H1 (cell line): ENCODE measurements around the gene RIT2. TPM values are rescaled to one million over a fixed set of nuclear protein-coding genes. Genes with fewer than 3 reads are reported as not detected.
"Not testable (repeated sequence)": the region's sequence is repeated elsewhere in the genome, so short reads cannot be mapped to it uniquely, and the experiment has no call there.

Experiments
- CTCF ChIA-PET: fragments of 300-600 bp; sonication (Branson Sonifier 250); formaldehyde crosslinking; loops from one replicate; lab custom pipeline; 2021; ENCODE audit not compliant: partially characterized antibody; lab: Charles Lee
- POLR2A ChIA-PET: fragments of 300-600 bp; sonication (Branson Sonifier 250); formaldehyde crosslinking; loops from one replicate; lab custom pipeline; 2021; ENCODE audit warnings: inconsistent platforms; ENCODE audit not compliant: partially characterized antibody; lab: Charles Lee
- DNase-seq, 2 experiments: peaks; one replicate each; pipeline versions ENCODE4 v3.0.0 to v3.0.0-alpha.2; 2010 to 2022; ENCODE audit warnings: low spot score in 2 of 2, low read depth in 1 of 2, mixed read lengths in 1 of 2
- FAIRE-seq: peaks from 2 replicates; lab custom pipeline; 2011; peaks lifted over from hg19 to GRCh38; lab: Jason Lieb, UNC
- H2AFZ ChIP-seq: 2 replicates; pipeline ENCODE4 v1.8.1; 2012; ENCODE audit warnings: low read length, inconsistent platforms
- H2AK5ac ChIP-seq: 2 replicates; pipeline ENCODE4 v1.6.1; 2013; ENCODE audit warnings: low read depth, low read length
- H2BK120ac ChIP-seq: replicated peaks from 2 replicates; pipeline ENCODE3; 2013; ENCODE audit warnings: low read depth, low read length, inconsistent platforms
- H2BK12ac ChIP-seq: 2 replicates; pipeline ENCODE4 v1.6.1; 2013; ENCODE audit warnings: low read depth, low read length
- H2BK15ac ChIP-seq: 2 replicates; pipeline ENCODE4 v1.6.1; 2013; ENCODE audit warnings: low read length
- H2BK20ac ChIP-seq: 2 replicates; pipeline ENCODE4 v1.6.1; 2013; ENCODE audit warnings: low read length
- H2BK5ac ChIP-seq: 2 replicates; pipeline ENCODE4 v1.6.1; 2013; ENCODE audit warnings: low read depth, low read length
- H3K14ac ChIP-seq: 2 replicates; pipeline ENCODE4 v1.6.1; 2013; ENCODE audit warnings: inconsistent platforms; ENCODE audit not compliant: insufficient read length
- H3K18ac ChIP-seq: 2 replicates; pipeline ENCODE4 v1.6.1; 2013; ENCODE audit warnings: low read length; ENCODE audit errors: extremely low read depth
- H3K23ac ChIP-seq: 2 replicates; pipeline ENCODE4 v1.6.1; 2013; ENCODE audit warnings: inconsistent platforms; ENCODE audit not compliant: insufficient read length
- H3K23me2 ChIP-seq: 2 replicates; pipeline ENCODE4 v1.6.1; 2013; ENCODE audit warnings: low read depth, low read length
- H3K27ac ChIP-seq: 2 replicates; pipeline ENCODE4 v1.6.1; 2011; ENCODE audit warnings: low read depth, low read length, inconsistent platforms
- H3K27me3 ChIP-seq, 4 experiments: replicated peaks in 1 of 4; 1 replicate in 1 of 4; 2 replicates in 3 of 4; pipeline versions ENCODE4 v1.6.1 to v1.8.1; 2011 to 2013; ENCODE audit warnings: low read length in 3 of 4, mild to moderate bottlenecking in 3 of 4, inconsistent platforms in 2 of 4, mixed read lengths in 2 of 4, moderate library complexity in 1 of 4; ENCODE audit not compliant: control insufficient read depth in 3 of 4, insufficient read depth in 3 of 4; ENCODE audit errors: extremely low read depth in 1 of 4
- H3K36me3 ChIP-seq, 4 experiments: 2 replicates each; pipeline versions ENCODE4 v1.6.1 to v1.8.1; 2011 to 2013; ENCODE audit warnings: mild to moderate bottlenecking in 4 of 4, low read length in 3 of 4, moderate library complexity in 2 of 4, control low read depth in 1 of 4, inconsistent platforms in 1 of 4; ENCODE audit not compliant: insufficient read depth in 4 of 4, control insufficient read depth in 2 of 4
- H3K4ac ChIP-seq: replicated peaks from 2 replicates; pipeline ENCODE3; 2013; ENCODE audit warnings: low read length, low read depth, mixed read lengths, inconsistent platforms; ENCODE audit not compliant: insufficient read length
- H3K4me1 ChIP-seq, 4 experiments: replicated peaks in 1 of 4; 1 replicate in 1 of 4; 2 replicates in 3 of 4; pipeline versions ENCODE4 v1.6.1 to v1.8.1; 2011 to 2013; ENCODE audit warnings: low read length in 3 of 4, inconsistent platforms in 2 of 4, mixed read lengths in 1 of 4; ENCODE audit not compliant: insufficient read depth in 4 of 4, control insufficient read depth in 3 of 4
- H3K4me2 ChIP-seq, 2 experiments: 2 replicates each; pipeline versions ENCODE4 v1.6.1 to v1.8.1; 2011 to 2013; ENCODE audit warnings: low read depth in 2 of 2, low read length in 2 of 2, control low read depth in 1 of 2, inconsistent platforms in 1 of 2, mild to moderate bottlenecking in 1 of 2; ENCODE audit not compliant: insufficient read depth in 1 of 2
- H3K4me3 ChIP-seq, 4 experiments: fragments of 200-600, 300-600 bp in 1 of 4; sonication (generic), shearing (Covaris generic), sonication (Bioruptor Twin) in 1 of 4; 2 replicates each; pipeline versions ENCODE4 v1.5.1 to v1.8.1; 2011 to 2016; ENCODE audit warnings: low read length in 4 of 4, low read depth in 3 of 4, control low read depth in 2 of 4, inconsistent platforms in 2 of 4, mild to moderate bottlenecking in 2 of 4, mixed read lengths in 1 of 4, moderate library complexity in 1 of 4; ENCODE audit not compliant: insufficient read depth in 2 of 4; ENCODE audit errors: extremely low read depth in 1 of 4
- H3K56ac ChIP-seq: replicated peaks from 2 replicates; pipeline ENCODE3; 2013; ENCODE audit warnings: low read depth, mild to moderate bottlenecking, mixed read lengths, low read length, inconsistent platforms; ENCODE audit not compliant: insufficient read length
- H3K79me1 ChIP-seq: 2 replicates; pipeline ENCODE4 v1.6.1; 2013; ENCODE audit warnings: low read depth, low read length, control low read depth
- H3K79me2 ChIP-seq, 2 experiments: 2 replicates each; pipeline versions ENCODE4 v1.6.1 to v1.8.1; 2012 to 2013; ENCODE audit warnings: low read length in 2 of 2, mild to moderate bottlenecking in 2 of 2, inconsistent platforms in 1 of 2; ENCODE audit not compliant: insufficient read depth in 2 of 2, control insufficient read depth in 1 of 2
- H3K9ac ChIP-seq, 4 experiments: replicated peaks in 1 of 4; 1 replicate in 1 of 4; 2 replicates in 3 of 4; pipeline versions ENCODE4 v1.6.1 to v1.8.1; 2011 to 2013; ENCODE audit warnings: low read depth in 3 of 4, low read length in 3 of 4, control low read depth in 2 of 4, mild to moderate bottlenecking in 2 of 4, moderate library complexity in 2 of 4, inconsistent platforms in 1 of 4; ENCODE audit errors: extremely low read depth in 1 of 4
- H3K9me3 ChIP-seq, 2 experiments: 2 replicates each; pipeline versions ENCODE4 v1.6.1 to v1.8.1; 2012 to 2013; ENCODE audit warnings: mild to moderate bottlenecking in 2 of 2, moderate library complexity in 2 of 2, control low read depth in 1 of 2, inconsistent platforms in 1 of 2, low read depth in 1 of 2, low read length in 1 of 2, mixed read lengths in 1 of 2; ENCODE audit not compliant: insufficient read depth in 2 of 2
- H4K20me1 ChIP-seq, 2 experiments: replicated peaks in 1 of 2; 2 replicates each; pipeline versions ENCODE3 to v1.8.1; 2011 to 2013; ENCODE audit warnings: inconsistent platforms in 2 of 2, low read length in 2 of 2, mild to moderate bottlenecking in 1 of 2; ENCODE audit not compliant: insufficient read depth in 2 of 2, control insufficient read depth in 1 of 2
- H4K5ac ChIP-seq: 2 replicates; pipeline ENCODE4 v1.6.1; 2013; ENCODE audit warnings: low read length, low read depth, mixed read lengths, inconsistent platforms; ENCODE audit not compliant: insufficient read length
- H4K8ac ChIP-seq: 2 replicates; pipeline ENCODE4 v1.8.0; 2013; ENCODE audit warnings: mild to moderate bottlenecking, moderate library complexity, low read length, inconsistent platforms; ENCODE audit not compliant: insufficient read depth; ENCODE audit errors: extremely low read depth
- H4K91ac ChIP-seq: replicated peaks from 2 replicates; pipeline ENCODE3; 2013; ENCODE audit warnings: low read length, mixed read lengths, inconsistent platforms; ENCODE audit not compliant: insufficient read length
- CHD1 ChIP-seq: IDR thresholded peaks from 2 replicates; pipeline ENCODE4 v1.6.1; 2012; ENCODE audit warnings: low read depth, low read length, improper control_type of control experiment
- GABPA ChIP-seq: IDR thresholded peaks from 2 replicates; pipeline ENCODE4 v1.6.1; 2011; ENCODE audit warnings: mild to moderate bottlenecking, low read length, moderate library complexity, borderline replicate concordance; ENCODE audit not compliant: insufficient read depth
- KDM1A ChIP-seq: fragments of 200-600, 300-600 bp; sonication (generic); IDR thresholded peaks from 2 replicates; pipeline ENCODE4 v1.7.1; 2016; ENCODE audit warnings: mild to moderate bottlenecking, low read length, borderline replicate concordance
- WGBS, 2 experiments: shearing (Covaris generic) in 1 of 2; methylation state at CpG; one replicate each; pipeline versions ENCODE4 v1.1.6 to v1.1.7; 2013 to 2015; ENCODE audit warnings: low lambda C conversion rate in 2 of 2, mixed read lengths in 2 of 2, inconsistent platforms in 1 of 2, low coverage in 1 of 2, missing lambda C conversion rate in 1 of 2; ENCODE audit not compliant: insufficient replicate concordance in 2 of 2, insufficient coverage in 1 of 2, insufficient read length in 1 of 2; ENCODE audit errors: extremely low coverage in 1 of 2, missing lambda C conversion rate in 1 of 2; 5-methylcytosine and 5-hydroxymethylcytosine counted together
- polyA plus RNA-seq, 7 experiments: library from polyadenylated mRNA; depleted of rRNA in 3 of 7; stranded (reverse) in 5 of 7; unstranded in 2 of 7; fragments of >200 nt in 5 of 7; fragments of 200-250 nt in 2 of 7; gene quantifications; 1 replicate in 5 of 7; 2 replicates in 1 of 7; 4 replicates in 1 of 7; pipeline versions ENCODE4 v1.2.1 to v1.2.3, GENCODE V29; 2011 to 2013; ENCODE audit warnings: missing spikeins in 2 of 7, mixed read lengths in 2 of 7
- total RNA-seq: library from RNA; stranded (reverse); fragmentation: NEBNext Ultra II Directional; extraction: Animal tissue kit (Norgen Biotek cat#: 25700); gene quantifications from 2 replicates; pipeline ENCODE4 v1.2.1, GENCODE V29; 2021
- TF ChIP-seq, protein P1 (sequence below): IDR thresholded peaks from 2 replicates; pipeline ENCODE4 v1.6.1; 2012; ENCODE audit warnings: low read length, inconsistent platforms

Gene RIT2
- total and polyA plus RNA-seq, 2 of the 8 experiments (the other 6 are each of a cell fraction or from before 2014, with no cell fraction given) = 0.67 to 3.2 TPM

- TF ChIP-seq GABPA (no peak), CHD1 (no peak), KDM1A (no peak)
- TF ChIP-seq, protein P1, sequence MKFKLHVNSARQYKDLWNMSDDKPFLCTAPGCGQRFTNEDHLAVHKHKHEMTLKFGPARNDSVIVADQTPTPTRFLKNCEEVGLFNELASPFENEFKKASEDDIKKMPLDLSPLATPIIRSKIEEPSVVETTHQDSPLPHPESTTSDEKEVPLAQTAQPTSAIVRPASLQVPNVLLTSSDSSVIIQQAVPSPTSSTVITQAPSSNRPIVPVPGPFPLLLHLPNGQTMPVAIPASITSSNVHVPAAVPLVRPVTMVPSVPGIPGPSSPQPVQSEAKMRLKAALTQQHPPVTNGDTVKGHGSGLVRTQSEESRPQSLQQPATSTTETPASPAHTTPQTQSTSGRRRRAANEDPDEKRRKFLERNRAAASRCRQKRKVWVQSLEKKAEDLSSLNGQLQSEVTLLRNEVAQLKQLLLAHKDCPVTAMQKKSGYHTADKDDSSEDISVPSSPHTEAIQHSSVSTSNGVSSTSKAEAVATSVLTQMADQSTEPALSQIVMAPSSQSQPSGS = no peak
Measured at GRCh38 chr18:42798606-42799170, 316.8 kb downstream of the RIT2 start (continued).

DNA sequence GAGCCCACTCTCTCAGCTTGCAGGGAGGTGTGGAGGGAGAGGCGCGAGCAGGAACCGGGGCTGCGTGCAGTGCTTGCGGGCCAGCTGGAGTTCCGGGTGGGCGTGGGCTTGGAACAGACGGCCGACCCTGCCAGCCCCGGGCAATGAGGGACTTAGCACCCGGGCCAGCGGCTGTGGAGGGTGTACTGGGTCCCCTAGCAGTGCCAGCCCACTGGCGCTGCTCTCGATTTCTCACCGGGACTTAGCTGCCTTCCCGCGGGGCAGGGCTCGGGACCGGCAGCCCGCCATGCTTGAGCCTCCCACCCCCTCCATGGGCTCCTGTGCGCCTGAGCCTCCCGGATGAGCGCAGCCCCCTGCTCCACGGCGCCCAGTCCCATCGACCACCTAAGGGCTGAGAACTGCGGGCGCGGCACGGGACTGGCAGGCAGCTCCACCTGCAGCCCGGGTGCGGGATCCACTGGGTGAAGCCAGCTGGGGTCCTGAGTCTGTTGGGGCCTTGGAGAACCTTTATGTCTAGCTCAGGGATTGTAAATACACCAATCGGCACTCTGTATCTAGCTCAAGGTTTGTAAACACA, 320.2 kb downstream of the RIT2 start:
- CTCF ChIA-PET, H3K14ac ChIP-seq, FAIRE-seq, H4K8ac ChIP-seq, H2BK15ac ChIP-seq, H2BK12ac ChIP-seq, H3K9me3 ChIP-seq, H3K4me3 ChIP-seq, H4K20me1 ChIP-seq, H2AK5ac ChIP-seq, H2AFZ ChIP-seq, DNase-seq, H3K56ac ChIP-seq, H3K79me1 ChIP-seq, H3K23me2 ChIP-seq, H3K9ac ChIP-seq, H3K79me2 ChIP-seq, H3K4me1 ChIP-seq, H2BK5ac ChIP-seq, H3K23ac ChIP-seq, H3K18ac ChIP-seq, H3K36me3 ChIP-seq, H3K4ac ChIP-seq, H3K27me3 ChIP-seq, H2BK120ac ChIP-seq, H4K91ac ChIP-seq, H4K5ac ChIP-seq, H2BK20ac ChIP-seq, POLR2A ChIA-PET, H3K4me2 ChIP-seq, H3K27ac ChIP-seq: not testable (repeated sequence)
- WGBS, 2 experiments = 94% methylated on average over 32 of the region's 33 CpGs; no CpG with 5 or more reads in 1 of the 2 experiments
